NCI-H2171 (cell line): Measurements from ENCODE around the gene NDFIP1.

ENCODE experiments used
- DNase-seq: peaks from one replicate; lab custom pipeline; 2025; lab: John Stamatoyannopoulos, UW

Gene NDFIP1

DNA sequence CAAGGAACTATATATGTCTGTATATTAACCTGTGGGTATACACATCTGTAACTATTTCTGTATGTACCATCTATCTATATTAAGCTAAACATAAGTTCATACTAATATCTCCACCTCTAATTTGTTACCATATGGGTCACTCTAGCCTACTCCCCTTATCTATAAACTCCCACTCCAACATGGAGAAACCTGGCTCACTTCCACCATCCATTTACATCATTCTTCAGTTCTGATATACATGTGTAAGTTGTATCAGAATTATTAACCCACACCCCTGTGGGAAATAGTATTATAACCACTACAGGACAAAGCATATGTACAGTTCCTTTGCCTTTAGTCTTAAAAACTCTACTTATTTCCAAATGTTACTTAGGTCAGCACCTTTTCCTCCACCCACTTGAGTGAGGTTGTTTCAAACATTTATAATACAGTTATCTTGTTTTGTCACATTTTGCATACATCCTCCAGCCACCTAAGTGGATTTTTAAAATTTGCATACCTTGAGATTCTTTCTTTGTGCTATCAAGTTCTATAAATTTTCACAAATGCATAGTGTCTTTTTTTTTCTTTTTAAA is 10.6 kb downstream of the NDFIP1 start:
- DNase-seq = no peak

DNA sequence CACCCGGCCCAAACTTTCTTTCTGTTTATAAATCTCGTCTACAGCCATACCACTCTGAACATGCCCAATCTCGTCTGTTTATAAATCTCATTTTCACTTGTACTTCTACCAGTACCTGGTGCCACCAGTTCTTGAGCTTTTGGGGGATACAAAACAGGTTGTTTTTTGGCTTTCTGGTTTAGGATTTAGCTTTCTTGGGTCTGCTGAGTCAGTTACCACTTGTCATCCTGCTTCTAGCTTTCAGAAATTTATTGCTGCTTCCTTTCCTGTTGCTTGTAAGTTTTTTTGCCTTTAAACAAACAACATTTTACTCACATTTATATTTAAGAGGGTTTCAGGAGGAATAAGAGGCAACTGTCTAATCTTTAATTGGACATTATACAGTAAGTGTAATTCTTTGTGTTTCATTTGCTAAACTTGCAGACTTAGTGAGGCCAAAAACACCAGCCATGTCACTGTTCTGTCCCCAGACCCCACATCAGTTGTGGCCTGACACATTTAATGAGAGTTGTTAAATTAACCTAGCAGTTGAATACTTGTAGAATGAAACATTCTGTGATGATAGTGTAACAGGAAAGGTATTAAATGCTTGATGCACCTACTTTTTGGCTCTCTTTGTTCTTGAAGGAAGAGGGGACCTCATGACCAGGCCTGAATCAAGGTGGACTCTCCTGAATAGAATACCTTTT is 11.8 kb downstream of the NDFIP1 start:
- DNase-seq = no peak

DNA sequence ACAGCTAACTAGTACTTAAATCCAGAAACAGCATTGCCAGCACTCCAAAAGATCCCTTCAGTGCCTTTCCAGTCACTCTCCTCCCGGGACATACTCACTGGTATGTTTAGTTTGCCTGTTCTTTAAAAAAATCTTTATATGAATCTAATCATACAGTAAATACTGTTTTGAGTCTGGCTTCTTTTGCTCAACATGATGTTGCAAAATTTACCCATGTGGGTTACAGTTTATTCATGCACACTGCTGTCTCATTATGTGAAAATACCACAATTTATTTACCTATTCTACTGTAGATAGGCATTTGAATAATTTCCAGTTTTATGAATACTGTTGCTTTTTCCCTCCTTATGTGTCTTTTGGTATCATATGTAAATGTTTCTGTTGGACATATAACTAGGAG is 13.5 kb downstream of the NDFIP1 start:
- no peak for DNase-seq

DNA sequence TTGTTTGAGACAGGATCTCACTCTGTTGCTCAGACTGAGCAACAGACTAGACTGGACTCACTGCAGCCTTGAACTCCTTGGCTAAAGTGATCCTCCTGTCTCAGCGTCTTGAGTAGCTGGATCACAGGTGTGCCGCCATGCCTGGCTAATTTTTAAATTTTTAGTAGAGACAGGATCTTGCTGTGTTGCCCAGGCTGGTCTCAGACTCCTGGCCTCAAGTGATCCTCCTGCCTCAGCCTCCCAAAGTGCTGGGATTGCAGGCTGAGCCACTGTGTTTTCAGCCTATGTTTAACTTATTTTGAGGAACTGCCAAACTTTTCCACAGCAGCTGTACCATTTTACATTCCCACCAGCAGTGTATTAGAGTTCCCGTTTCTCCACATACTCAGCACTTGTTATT is 16.8 kb downstream of the NDFIP1 start:
- no peak for DNase-seq

DNA sequence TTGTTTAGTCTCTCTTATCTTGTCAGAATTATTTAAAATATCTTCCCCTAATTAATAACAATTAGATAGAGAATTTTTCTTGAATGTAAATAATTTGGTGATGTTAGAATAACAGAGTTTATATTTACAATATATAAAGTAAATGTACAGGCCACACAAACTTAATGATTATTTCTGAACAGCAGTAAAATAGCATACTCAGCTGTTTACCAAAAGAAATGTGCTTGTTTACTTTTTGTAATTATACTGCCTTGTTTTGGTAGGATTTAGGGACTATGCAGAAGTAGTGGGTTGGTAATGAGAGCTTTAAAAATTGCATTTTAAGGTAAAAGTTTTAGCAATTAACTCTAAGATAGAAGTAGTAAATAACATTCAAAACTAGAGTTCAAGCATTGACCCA is 17.4 kb downstream of the NDFIP1 start:
- DNase-seq = no peak

DNA sequence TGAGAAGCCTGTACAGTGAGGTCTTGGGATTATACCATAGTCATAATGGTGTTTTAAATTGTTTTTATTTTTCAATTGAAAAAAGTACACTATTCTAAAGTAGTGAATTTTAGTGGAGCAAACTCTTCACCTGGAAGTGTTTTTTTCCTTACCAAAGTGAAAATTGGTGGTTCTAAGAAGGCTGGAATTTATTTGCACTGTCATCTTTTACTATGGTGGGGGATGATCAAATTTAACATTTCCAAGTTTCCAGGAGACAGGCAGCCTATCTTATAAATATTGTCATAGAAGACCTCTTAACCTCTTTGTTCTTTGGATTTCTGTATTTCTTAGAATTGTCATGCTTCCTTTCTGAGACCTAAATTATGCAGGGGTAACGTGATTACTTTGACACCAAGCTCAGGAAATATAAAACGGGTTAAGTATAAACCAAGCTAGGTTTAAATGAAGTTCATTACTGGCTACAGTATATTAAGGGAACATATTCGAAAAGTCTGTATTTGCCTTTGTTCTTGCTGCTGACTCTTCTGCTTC is 20.2 kb downstream of the NDFIP1 start:
- no peak for DNase-seq

- no peak for DNase-seq
Observed at GRCh38 chr5:142129446-142130066, 21.0 kb downstream of the NDFIP1 start.

- no peak for DNase-seq
Observed at GRCh38 chr5:142131394-142131793, 22.8 kb downstream of the NDFIP1 start.

- no peak for DNase-seq
Observed at GRCh38 chr5:142132916-142133315, 24.3 kb downstream of the NDFIP1 start.

- no peak for DNase-seq
Observed at GRCh38 chr5:142133330-142134206, 25.0 kb downstream of the NDFIP1 start.

GRCh38 chr5:142134331-142135010 is 25.9 kb downstream of the NDFIP1 start:
- no peak for DNase-seq

DNA sequence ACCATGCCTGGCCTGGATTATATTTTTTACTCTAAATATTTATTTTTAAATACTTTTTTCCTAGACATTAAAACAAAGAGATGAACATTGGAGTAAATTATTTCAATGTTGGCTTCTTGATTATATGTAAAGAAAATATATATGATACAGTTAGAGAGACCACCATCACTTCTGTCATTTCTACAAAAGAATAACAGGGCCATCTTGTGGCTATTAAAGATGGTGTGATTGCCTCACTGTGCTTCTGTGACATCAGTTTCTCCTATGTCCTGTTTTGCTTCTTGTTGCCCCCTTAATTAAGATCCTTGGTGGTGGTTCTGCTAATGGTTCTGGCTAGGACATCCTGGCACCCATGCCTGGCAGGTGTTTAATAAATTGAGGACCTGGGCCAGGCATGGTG is 32.9 kb downstream of the NDFIP1 start:
- no peak for DNase-seq

DNA sequence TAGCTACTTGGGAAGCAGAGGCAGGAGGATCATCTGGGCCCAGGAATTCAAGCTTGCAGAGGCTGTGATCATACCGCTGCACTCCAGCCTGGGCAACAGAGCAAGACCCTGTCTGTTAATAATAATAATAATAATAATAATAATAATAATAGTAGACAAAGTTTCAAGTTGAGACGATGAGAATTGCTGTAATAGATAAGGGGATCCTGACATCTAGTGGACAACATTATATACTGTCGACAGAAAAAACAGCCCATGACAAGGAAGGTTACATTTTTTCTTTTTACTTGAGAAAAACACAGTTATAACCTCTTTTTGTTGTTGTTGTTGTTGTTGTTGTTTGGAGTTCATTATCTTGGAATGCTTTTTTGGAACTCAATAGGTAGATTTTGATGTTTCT is 35.3 kb downstream of the NDFIP1 start:
- DNase-seq = no peak

GRCh38 chr5:142145106-142145900 is 36.7 kb downstream of the NDFIP1 start:
- no peak for DNase-seq

DNA sequence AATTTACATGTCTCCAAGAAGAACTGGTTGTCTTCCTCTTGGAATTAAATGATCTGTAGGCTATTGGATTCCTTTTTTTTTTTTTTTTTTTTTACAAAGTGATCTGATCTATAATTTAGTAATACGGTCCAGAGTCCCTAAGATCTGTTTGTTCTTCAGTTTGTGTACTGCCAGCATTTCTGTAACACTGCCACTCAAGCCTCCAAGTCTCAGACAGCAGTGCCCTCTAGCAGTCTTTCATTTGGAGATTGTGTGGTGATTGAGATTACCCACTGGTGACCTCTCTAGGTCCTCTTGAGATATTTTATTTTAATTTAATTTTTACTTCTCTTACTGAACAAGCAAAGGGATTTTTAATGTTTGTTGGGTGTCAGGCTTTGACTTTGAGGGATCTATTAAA is 40.8 kb downstream of the NDFIP1 start:
- no peak for DNase-seq

DNA sequence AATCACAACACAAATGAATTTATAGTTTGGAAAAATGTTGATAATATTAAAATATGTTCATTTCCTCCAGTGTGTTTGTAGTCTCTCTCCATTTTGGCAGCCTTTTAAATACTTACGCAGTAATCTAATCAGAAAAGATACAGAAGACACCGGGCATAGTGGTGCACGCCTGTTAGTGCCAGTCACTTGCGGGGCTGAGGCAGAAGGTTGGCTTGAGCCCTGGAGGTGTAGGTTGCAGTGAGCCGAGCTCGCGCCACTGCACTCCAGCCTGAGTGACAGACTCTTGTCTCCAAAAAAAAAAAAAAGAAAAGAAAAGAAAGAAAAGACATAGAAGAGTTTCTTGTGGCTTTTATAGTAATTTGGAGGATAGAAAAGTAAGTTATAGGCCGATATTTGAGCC is 41.9 kb downstream of the NDFIP1 start:
- DNase-seq = no peak

- DNase-seq = no peak
Observed at GRCh38 chr5:142151436-142152383, 43.1 kb downstream of the NDFIP1 start.

DNA sequence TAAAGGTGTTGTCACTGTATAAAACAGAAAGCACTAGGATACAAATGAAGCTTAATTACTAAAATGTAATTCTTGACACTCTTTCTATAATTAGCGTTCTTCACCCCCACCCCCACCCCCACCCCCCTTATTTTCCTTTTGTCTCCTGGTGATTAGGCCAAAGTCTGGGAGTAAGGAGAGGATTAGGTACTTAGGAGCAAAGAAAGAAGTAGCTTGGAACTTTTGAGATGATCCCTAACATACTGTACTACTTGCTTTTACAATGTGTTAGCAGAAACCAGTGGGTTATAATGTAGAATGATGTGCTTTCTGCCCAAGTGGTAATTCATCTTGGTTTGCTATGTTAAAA is 43.8 kb downstream of the NDFIP1 start:
- DNase-seq = no peak

DNA sequence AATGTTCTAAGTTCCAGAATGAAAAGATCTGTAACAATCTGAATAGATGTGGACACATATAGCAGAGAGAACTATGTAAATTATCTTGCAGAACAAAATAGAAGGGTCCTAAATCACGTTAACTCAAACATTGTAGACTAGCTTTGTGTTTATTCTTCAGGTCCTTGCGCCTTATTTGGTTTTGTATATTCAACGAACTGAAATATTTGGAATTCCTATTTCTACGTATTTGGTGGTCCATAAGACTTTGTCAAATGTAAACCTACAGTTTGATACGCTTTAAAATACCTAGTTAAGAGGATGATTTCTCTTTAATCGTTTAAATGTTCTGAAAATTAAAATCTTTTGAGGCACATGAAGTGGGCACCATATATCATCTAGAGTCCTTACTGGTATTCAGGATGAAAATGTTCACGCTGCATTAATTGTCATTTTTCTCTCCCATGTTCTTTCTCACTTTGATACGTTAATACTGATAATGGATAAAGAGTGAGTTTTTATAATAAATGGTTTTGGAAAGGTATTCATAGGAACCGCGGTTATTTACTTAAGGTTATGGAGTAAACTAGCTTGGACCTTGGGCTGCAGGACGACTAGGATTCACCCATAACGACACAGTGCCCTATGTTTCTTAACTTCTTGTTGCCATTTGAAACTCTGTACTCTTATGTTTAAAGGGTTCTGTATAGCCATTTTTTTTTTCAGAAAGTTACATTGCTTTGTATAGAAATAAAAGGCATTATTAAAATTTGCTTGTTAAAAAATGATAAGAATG is 45.3 kb downstream of the NDFIP1 start:
- DNase-seq = no peak
